Trophoblast cell (in vitro differentiated cells and primary cell): ENCODE measurements around the gene RAB6D.
"Not testable (repeated sequence)": the region's sequence is repeated elsewhere in the genome, so short reads cannot be mapped to it uniquely, and the experiment has no call there.

ENCODE experiments used
- DNase-seq, 2 donors: peaks; one replicate each; pipeline ENCODE4 v3.0.0-alpha.2; 2016
- H2AFZ ChIP-seq: 2 replicates; pipeline ENCODE4 v1.6.1; 2013; ENCODE audit warnings: low read length, moderate library complexity, mild to moderate bottlenecking; ENCODE audit not compliant: insufficient read depth, poor library complexity
- H2AK5ac ChIP-seq: 2 replicates; pipeline ENCODE4 v1.6.1; 2013; ENCODE audit warnings: mild to moderate bottlenecking, low read length
- H2BK120ac ChIP-seq: 2 replicates; pipeline ENCODE4 v1.6.1; 2013; ENCODE audit warnings: low read length, mild to moderate bottlenecking, moderate library complexity; ENCODE audit not compliant: insufficient read depth, poor library complexity
- H2BK12ac ChIP-seq: 2 replicates; pipeline ENCODE4 v1.6.1; 2013; ENCODE audit warnings: mild to moderate bottlenecking, low read length, moderate library complexity
- H2BK5ac ChIP-seq: 2 replicates; pipeline ENCODE4 v1.6.1; 2013; ENCODE audit warnings: low read length, low read depth, moderate library complexity, mild to moderate bottlenecking; ENCODE audit not compliant: poor library complexity
- H3K14ac ChIP-seq: 2 replicates; pipeline ENCODE4 v1.6.1; 2013; ENCODE audit warnings: mild to moderate bottlenecking, low read length
- H3K18ac ChIP-seq: 2 replicates; pipeline ENCODE4 v1.6.1; 2013; ENCODE audit warnings: mild to moderate bottlenecking, low read length
- H3K23ac ChIP-seq: 2 replicates; pipeline ENCODE4 v1.6.1; 2013; ENCODE audit warnings: low read length
- H3K27ac ChIP-seq: 2 replicates; pipeline ENCODE4 v1.5.1; 2013; ENCODE audit warnings: low read depth, mild to moderate bottlenecking, inconsistent platforms, low read length, moderate library complexity
- H3K27me3 ChIP-seq: 2 replicates; pipeline ENCODE4 v1.6.1; 2013; ENCODE audit warnings: inconsistent platforms, mild to moderate bottlenecking, low read length, moderate library complexity; ENCODE audit not compliant: insufficient read depth
- H3K36me3 ChIP-seq, 2 experiments: 1 replicate in 1 of 2; 2 replicates in 1 of 2; pipeline ENCODE4 v1.6.1; 2013; ENCODE audit warnings: low read length in 2 of 2, mild to moderate bottlenecking in 2 of 2, moderate library complexity in 1 of 2; ENCODE audit not compliant: insufficient read depth in 2 of 2, control insufficient read depth in 1 of 2
- H3K4ac ChIP-seq: 2 replicates; pipeline ENCODE4 v1.6.1; 2013; ENCODE audit warnings: low read depth, mild to moderate bottlenecking, low read length, moderate library complexity
- H3K4me1 ChIP-seq, 2 experiments: 1 replicate in 1 of 2; 2 replicates in 1 of 2; pipeline ENCODE4 v1.6.1; 2013; ENCODE audit warnings: low read length in 2 of 2, mild to moderate bottlenecking in 2 of 2, moderate library complexity in 1 of 2; ENCODE audit not compliant: insufficient read depth in 2 of 2, control insufficient read depth in 1 of 2
- H3K4me2 ChIP-seq: 2 replicates; pipeline ENCODE4 v1.6.1; 2013; ENCODE audit warnings: inconsistent platforms, mild to moderate bottlenecking, low read length, moderate library complexity
- H3K4me3 ChIP-seq: 2 replicates; pipeline ENCODE4 v1.5.1; 2013; ENCODE audit warnings: mild to moderate bottlenecking, low read depth, low read length, inconsistent platforms
- H3K79me1 ChIP-seq: one replicate; pipeline ENCODE4 v1.6.1; 2013; ENCODE audit warnings: low read length
- H3K79me2 ChIP-seq: 2 replicates; pipeline ENCODE4 v1.6.1; 2013; ENCODE audit warnings: low read length, mild to moderate bottlenecking; ENCODE audit not compliant: control insufficient read depth, insufficient read depth, poor library complexity
- H3K9ac ChIP-seq: 2 replicates; pipeline ENCODE4 v1.6.1; 2013; ENCODE audit warnings: mild to moderate bottlenecking, low read length
- H3K9me3 ChIP-seq: 2 replicates; pipeline ENCODE4 v1.6.1; 2013; ENCODE audit warnings: low read depth, mild to moderate bottlenecking, control low read depth, inconsistent platforms, low read length; ENCODE audit not compliant: insufficient read depth
- H4K12ac ChIP-seq: 2 replicates; pipeline ENCODE4 v1.6.1; 2013; ENCODE audit warnings: low read depth, mild to moderate bottlenecking, low read length, moderate library complexity
- H4K8ac ChIP-seq: 2 replicates; pipeline ENCODE4 v1.6.1; 2013; ENCODE audit warnings: low read depth, mild to moderate bottlenecking, low read length, moderate library complexity
- H4K91ac ChIP-seq: one replicate; pipeline ENCODE4 v1.6.1; 2013; ENCODE audit warnings: low read depth, mild to moderate bottlenecking, low read length, moderate library complexity
- WGBS: extraction: QIAGEN DNeasy Blood & Tissue Kit; methylation state at CpG from one replicate; pipeline ENCODE4 v1.1.7; 2013; ENCODE audit warnings: missing lambda C conversion rate; ENCODE audit not compliant: insufficient read length, insufficient coverage; ENCODE audit errors: extremely low coverage; 5-methylcytosine and 5-hydroxymethylcytosine counted together

RAB6D gene

GRCh38 chr2:131322209-131322608 lies 41.8 kb downstream of the RAB6D start:
- no peaks in the 10 kb centered on the region for H3K79me2 ChIP-seq
- no peak overlapping the region for H3K4me2 ChIP-seq
- WGBS: no CpG with 5 or more reads among the region's 6 CpGs

GRCh38 chr2:131321344-131321743 lies 42.6 kb downstream of the RAB6D start:
- H3K27ac ChIP-seq, H3K36me3 ChIP-seq, H2BK12ac ChIP-seq, H4K91ac ChIP-seq, H3K79me1 ChIP-seq, H2BK120ac ChIP-seq, H3K9ac ChIP-seq, H2BK5ac ChIP-seq, H3K27me3 ChIP-seq, H4K8ac ChIP-seq, H3K4me2 ChIP-seq, DNase-seq, H3K18ac ChIP-seq, H3K4me1 ChIP-seq, H3K4me3 ChIP-seq, H3K14ac ChIP-seq, H3K4ac ChIP-seq, H4K12ac ChIP-seq, H2AFZ ChIP-seq, H3K9me3 ChIP-seq, H3K79me2 ChIP-seq, H2AK5ac ChIP-seq, H3K23ac ChIP-seq: not testable (repeated sequence)
- no CpG with 5 or more reads among the region's 1 CpG for WGBS

More at GRCh38 chr2:131322209-131322608, 41.8 kb downstream of the RAB6D start:
- Histone ChIP-seq H3K27me3 (no peaks in the 10 kb centered on the region), H2AK5ac (no peak overlapping the region), H3K4me3 (no peak overlapping the region), H2BK12ac (no peak overlapping the region), H3K36me3 (no peaks in the 10 kb centered on the region), H4K91ac (no peak overlapping the region), H4K8ac (no peak overlapping the region), H3K27ac (no peak overlapping the region), H3K23ac (no peak overlapping the region), H3K9me3 (peaks cover 1% of the 10 kb centered on the region), H3K4ac (no peak overlapping the region), H2BK5ac (no peak overlapping the region), H3K14ac (no peak overlapping the region), H3K9ac (no peak overlapping the region), H3K4me1 (no peaks in the 10 kb centered on the region), H3K18ac (no peak overlapping the region), H2BK120ac (no peak overlapping the region), H4K12ac (no peak overlapping the region), H3K79me1 (no peaks in the 10 kb centered on the region), H2AFZ (no peak overlapping the region)
- DNase-seq: no peak

- not testable (repeated sequence) for H2BK12ac ChIP-seq, H3K23ac ChIP-seq, H3K14ac ChIP-seq, H2AFZ ChIP-seq, H3K79me2 ChIP-seq, H3K4me1 ChIP-seq, H4K8ac ChIP-seq, DNase-seq, H3K4me3 ChIP-seq, H3K9me3 ChIP-seq, H3K27ac ChIP-seq, H2BK5ac ChIP-seq, H3K27me3 ChIP-seq, H3K18ac ChIP-seq, H2BK120ac ChIP-seq, H3K4me2 ChIP-seq, H3K36me3 ChIP-seq, H3K4ac ChIP-seq, H3K9ac ChIP-seq, H2AK5ac ChIP-seq, H4K91ac ChIP-seq, H3K79me1 ChIP-seq, H4K12ac ChIP-seq
- no CpG with 5 or more reads among the region's 2 CpGs for WGBS
Observed at GRCh38 chr2:131311001-131311400, 53.0 kb downstream of the RAB6D start.
